Right atrium auricular region (tissue), 2 donors: ENCODE measurements around the gene SLC35E1. TPM values are rescaled to one million over a fixed set of nuclear protein-coding genes. Genes with fewer than 3 reads are reported as not detected.
A peak's percentile ranks its signal among the peaks of the same experiment; 100 is the strongest.

Source experiments
- DNase-seq: peaks from one replicate; pipeline ENCODE4 v3.0.0-alpha.2; 2019; ENCODE audit warnings: low spot score
- H3K27ac ChIP-seq, 2 donors: fragments of 200-600 bp; sonication (generic); 1 replicate in 1 of 2; 2 replicates in 1 of 2; pipeline ENCODE4 v1.5.1; 2016 to 2019
- H3K27me3 ChIP-seq, 2 donors: fragments of 200-600 bp; sonication (generic); one replicate each; pipeline versions ENCODE4 v1.5.1 to v1.6.0; 2017 to 2019
- H3K36me3 ChIP-seq: fragments of 200-600 bp; sonication (generic); one replicate; pipeline ENCODE4 v1.5.1; 2016
- H3K4me1 ChIP-seq, 2 donors: fragments of 200-600 bp; sonication (generic); one replicate each; pipeline versions ENCODE4 v1.5.1 to v1.6.0; 2017 to 2019
- H3K4me3 ChIP-seq, 2 donors: fragments of 200-600 bp; sonication (generic); 1 replicate in 1 of 2; 2 replicates in 1 of 2; pipeline ENCODE4 v1.5.1; 2017 to 2019; ENCODE audit warnings: mild to moderate bottlenecking in 1 of 2, moderate library complexity in 1 of 2
- H3K9me3 ChIP-seq, 2 donors: fragments of 200-600 bp; sonication (generic); one replicate each; pipeline ENCODE4 v1.5.1; 2019
- total RNA-seq, 2 donors: library from RNA; depleted of rRNA; stranded (reverse); fragments of >200 nt; gene quantifications; one replicate each; pipeline ENCODE4 v1.1.0, GENCODE V29; 2016
- TF ChIP-seq, protein P1 (sequence below), 2 donors: fragments of 200-600 bp; sonication (generic); IDR thresholded peaks; one replicate each; pipeline ENCODE4 v1.5.1; 2019; ENCODE audit warnings: antibody characterized with exemption in 2 of 2

Gene SLC35E1
- total RNA-seq, 2 donors from 2014 or later = 27.5 to 34.9 TPM

- peaks cover 0 to 98% of the 10 kb centered on the region in 2 donors for H3K4me1 ChIP-seq
- H3K4me3 ChIP-seq = no peak overlapping the region
- no peaks in the 10 kb centered on the region for H3K9me3 ChIP-seq
- no peak for DNase-seq
- TF ChIP-seq, protein P1, sequence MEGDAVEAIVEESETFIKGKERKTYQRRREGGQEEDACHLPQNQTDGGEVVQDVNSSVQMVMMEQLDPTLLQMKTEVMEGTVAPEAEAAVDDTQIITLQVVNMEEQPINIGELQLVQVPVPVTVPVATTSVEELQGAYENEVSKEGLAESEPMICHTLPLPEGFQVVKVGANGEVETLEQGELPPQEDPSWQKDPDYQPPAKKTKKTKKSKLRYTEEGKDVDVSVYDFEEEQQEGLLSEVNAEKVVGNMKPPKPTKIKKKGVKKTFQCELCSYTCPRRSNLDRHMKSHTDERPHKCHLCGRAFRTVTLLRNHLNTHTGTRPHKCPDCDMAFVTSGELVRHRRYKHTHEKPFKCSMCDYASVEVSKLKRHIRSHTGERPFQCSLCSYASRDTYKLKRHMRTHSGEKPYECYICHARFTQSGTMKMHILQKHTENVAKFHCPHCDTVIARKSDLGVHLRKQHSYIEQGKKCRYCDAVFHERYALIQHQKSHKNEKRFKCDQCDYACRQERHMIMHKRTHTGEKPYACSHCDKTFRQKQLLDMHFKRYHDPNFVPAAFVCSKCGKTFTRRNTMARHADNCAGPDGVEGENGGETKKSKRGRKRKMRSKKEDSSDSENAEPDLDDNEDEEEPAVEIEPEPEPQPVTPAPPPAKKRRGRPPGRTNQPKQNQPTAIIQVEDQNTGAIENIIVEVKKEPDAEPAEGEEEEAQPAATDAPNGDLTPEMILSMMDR (IDR thresholded peaks at IDR 0.05) = no peak
- H3K27me3 ChIP-seq = no peaks in the 10 kb centered on the region
- H3K27ac ChIP-seq = peak overlapping the region; percentile 63 to 68
- no peaks in the 10 kb centered on the region for H3K36me3 ChIP-seq
Measured at GRCh38 chr19:16585094-16585801, 13.0 kb upstream of the SLC35E1 start.

- H3K27ac ChIP-seq = peak overlapping the region; percentile 63 to 68
- H3K27me3 ChIP-seq = no peaks in the 10 kb centered on the region
- H3K4me1 ChIP-seq = peaks cover 0 to 92% of the 10 kb centered on the region in 2 donors
- DNase-seq = peak; percentile 89
- peaks cover 1% of the 10 kb centered on the region for H3K36me3 ChIP-seq
- H3K9me3 ChIP-seq = no peaks in the 10 kb centered on the region
- H3K4me3 ChIP-seq = no peak overlapping the region
- TF ChIP-seq, protein P1 (IDR thresholded peaks at IDR 0.05) = no peak
Measured at GRCh38 chr19:16584248-16585093, 12.3 kb upstream of the SLC35E1 start.

GRCh38 chr19:16582486-16583261 is 10.5 kb upstream of the SLC35E1 start:
- Histone ChIP-seq H3K4me1 (peaks cover 0 to 77% of the 10 kb centered on the region in 2 donors), H3K36me3 (peaks cover 16% of the 10 kb centered on the region), H3K9me3 (no peaks in the 10 kb centered on the region), H3K27ac (no peak overlapping the region), H3K27me3 (no peaks in the 10 kb centered on the region), H3K4me3 (no peak overlapping the region)
- TF ChIP-seq, protein P1 (IDR thresholded peaks at IDR 0.05) = no peak
- no peak for DNase-seq

GRCh38 chr19:16581971-16582343 is 9.7 kb upstream of the SLC35E1 start:
- TF ChIP-seq, protein P1 (IDR thresholded peaks at IDR 0.05) = no peak
- no peaks in the 10 kb centered on the region for H3K27me3 ChIP-seq
- peaks cover 0 to 73% of the 10 kb centered on the region in 2 donors for H3K4me1 ChIP-seq
- no peak overlapping the region for H3K4me3 ChIP-seq
- peaks cover 24% of the 10 kb centered on the region for H3K36me3 ChIP-seq
- H3K27ac ChIP-seq = no peak overlapping the region
- no peaks in the 10 kb centered on the region for H3K9me3 ChIP-seq
- no peak for DNase-seq

DNA sequence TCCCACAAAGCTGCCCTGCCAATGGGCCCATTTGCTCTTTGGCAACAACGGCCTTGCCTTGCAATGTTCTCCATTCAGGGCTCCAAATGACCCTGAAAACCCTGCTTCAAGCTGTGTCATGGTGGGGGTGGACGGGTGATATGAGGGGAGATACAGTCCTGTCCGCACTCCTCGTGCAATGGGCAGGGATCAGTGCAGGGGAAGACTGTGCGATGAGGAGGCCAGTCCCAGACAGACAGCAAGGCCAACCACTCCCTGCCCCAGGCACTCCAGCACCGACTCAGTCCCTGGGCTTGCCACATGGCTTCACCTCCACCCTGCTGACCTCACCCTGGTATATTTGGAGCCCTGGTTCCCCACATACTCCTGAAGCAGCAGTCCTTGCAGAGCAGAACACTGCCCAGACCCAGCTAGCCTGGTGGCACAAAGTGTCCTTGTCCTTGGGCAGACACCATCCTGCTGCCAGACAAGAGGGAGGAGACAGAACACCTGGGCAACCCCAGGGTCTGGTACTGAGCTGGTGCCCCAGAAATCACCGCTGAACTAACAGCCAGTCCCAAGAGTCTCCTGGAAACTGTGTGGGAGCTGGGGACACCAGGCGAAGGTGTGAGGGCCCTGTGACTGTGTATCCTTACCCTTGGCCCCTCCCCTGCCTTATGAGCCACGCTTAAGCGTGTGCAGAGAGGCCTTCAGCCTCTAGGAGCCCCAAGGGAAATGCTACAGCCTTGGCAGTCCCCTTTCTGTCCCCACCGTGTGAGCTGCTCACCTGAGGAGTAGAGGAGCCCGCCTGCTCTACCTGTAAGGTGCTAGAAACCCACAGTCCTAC is 9.1 kb upstream of the SLC35E1 start:
- H3K27me3 ChIP-seq = no peaks in the 10 kb centered on the region
- H3K9me3 ChIP-seq = no peaks in the 10 kb centered on the region
- DNase-seq = no peak
- peaks cover 0 to 69% of the 10 kb centered on the region in 2 donors for H3K4me1 ChIP-seq
- H3K27ac ChIP-seq = no peak overlapping the region
- H3K36me3 ChIP-seq = peaks cover 30% of the 10 kb centered on the region
- TF ChIP-seq, protein P1 (IDR thresholded peaks at IDR 0.05) = no peak
- no peak overlapping the region for H3K4me3 ChIP-seq
